Coronary artery (tissue), 2 donors: ENCODE data around the gene TBL1Y.

ENCODE experiments used
- DNase-seq: peaks from one replicate; pipeline ENCODE4 v3.0.0-alpha.2; 2017; ENCODE audit warnings: low spot score
- H3K27ac ChIP-seq, 2 donors: fragments of 200-600 bp; sonication (generic); one replicate each; pipeline ENCODE4 v1.5.1; 2016 to 2019
- H3K4me3 ChIP-seq: fragments of 200-600 bp; sonication (generic); 2 replicates; pipeline ENCODE4 v1.5.1; 2016; ENCODE audit warnings: mild to moderate bottlenecking, moderate library complexity
- TF ChIP-seq, protein P1 (sequence below): fragments of 200-600 bp; sonication (generic); IDR thresholded peaks from one replicate; pipeline ENCODE4 v1.5.1; 2019; ENCODE audit warnings: antibody characterized with exemption

The TBL1Y gene

DNA sequence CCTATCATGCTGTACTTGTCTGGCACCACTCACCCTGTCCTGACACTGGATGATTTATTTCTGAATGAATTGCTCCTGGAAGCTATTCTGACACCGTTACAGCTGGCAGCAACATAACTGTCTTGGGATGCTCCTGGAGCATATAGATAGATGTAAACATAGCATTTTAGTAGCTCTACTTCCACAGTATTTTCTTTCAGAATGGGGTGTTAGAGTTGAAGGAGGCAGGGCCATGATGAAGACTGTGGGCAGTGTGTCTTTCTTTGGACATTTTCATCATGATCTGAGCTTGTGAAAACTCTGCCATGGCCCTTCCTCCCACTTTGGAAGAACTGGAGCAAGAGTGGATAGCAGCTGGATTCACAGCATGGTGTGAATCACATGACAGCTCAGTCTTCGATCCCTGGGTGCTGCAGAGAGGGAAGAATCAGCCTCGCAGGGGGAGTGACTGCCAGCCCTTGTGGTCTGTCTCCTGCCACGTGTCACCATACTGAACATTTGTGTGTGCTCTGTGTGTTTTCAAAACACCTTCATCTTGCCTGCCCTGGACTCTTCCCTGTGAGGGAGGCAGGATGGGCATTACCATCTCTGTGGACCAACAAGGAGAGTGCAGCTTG lies 61.9 kb downstream of the TBL1Y start:
- TF ChIP-seq, protein P1, sequence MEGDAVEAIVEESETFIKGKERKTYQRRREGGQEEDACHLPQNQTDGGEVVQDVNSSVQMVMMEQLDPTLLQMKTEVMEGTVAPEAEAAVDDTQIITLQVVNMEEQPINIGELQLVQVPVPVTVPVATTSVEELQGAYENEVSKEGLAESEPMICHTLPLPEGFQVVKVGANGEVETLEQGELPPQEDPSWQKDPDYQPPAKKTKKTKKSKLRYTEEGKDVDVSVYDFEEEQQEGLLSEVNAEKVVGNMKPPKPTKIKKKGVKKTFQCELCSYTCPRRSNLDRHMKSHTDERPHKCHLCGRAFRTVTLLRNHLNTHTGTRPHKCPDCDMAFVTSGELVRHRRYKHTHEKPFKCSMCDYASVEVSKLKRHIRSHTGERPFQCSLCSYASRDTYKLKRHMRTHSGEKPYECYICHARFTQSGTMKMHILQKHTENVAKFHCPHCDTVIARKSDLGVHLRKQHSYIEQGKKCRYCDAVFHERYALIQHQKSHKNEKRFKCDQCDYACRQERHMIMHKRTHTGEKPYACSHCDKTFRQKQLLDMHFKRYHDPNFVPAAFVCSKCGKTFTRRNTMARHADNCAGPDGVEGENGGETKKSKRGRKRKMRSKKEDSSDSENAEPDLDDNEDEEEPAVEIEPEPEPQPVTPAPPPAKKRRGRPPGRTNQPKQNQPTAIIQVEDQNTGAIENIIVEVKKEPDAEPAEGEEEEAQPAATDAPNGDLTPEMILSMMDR: no peak
- no peak for DNase-seq
- Histone ChIP-seq H3K4me3 (no peak overlapping the region), H3K27ac (no peak overlapping the region)

DNA sequence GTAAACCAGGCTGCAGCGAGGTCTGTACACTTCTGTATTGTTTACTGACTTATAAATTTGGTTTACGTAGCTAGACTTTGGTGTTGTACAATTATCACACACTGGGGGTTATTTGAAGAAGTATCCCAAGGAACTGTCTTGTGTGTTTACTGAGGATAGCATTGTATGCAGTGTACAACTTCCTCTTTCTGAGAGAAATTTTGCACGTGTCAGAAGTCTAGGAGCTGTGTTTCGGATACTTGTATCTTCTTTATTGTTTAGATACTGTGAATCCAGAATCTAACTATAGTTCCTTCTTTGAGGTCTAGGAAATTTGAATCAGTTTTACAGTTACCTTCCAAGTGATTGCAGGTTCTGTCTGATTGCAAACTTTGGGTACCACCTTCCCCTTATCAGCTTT lies 64.5 kb downstream of the TBL1Y start:
- Histone ChIP-seq H3K4me3 (no peak overlapping the region), H3K27ac (no peak overlapping the region)
- no peak for DNase-seq
- TF ChIP-seq, protein P1: no peak

DNA sequence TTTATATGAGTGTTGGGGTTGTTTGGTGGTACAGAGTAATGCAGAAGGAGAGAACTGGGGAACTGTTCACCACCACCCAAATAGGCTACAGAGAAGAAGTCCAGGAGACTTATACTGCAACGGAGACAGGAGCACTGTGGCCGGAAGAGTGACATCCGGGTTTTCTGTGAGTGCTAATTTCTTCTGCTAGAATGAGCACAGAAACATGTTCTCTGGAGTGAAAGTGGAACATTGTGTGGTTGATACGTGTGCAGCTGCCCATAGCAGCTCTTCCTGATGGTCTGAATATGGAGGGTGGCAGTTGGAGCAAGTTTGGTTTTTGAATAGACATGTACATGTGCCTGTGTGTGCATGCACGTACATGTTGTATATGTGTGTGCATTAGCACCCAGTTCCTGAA lies 67.3 kb downstream of the TBL1Y start:
- DNase-seq: no peak

DNA sequence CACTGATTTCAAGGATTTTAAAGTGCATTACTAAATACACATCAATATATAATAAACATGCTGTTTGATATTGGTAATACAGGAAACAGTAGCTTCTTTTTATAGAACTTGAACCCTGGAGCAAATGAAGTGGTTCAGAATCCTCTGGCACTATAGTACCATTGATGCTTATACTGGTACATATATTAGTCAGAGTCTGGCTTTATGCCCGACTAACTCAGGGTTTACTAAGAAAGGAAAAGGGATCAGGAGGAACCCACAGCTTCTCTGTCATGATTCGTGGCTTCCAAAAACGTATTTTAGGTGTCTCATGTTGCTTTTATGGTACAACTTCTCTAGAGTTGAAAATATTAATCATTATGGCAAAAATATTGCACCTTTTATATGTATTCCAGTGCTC lies 72.7 kb downstream of the TBL1Y start:
- TF ChIP-seq, protein P1: no peak
- no peak overlapping the region for H3K4me3 ChIP-seq
- DNase-seq: no peak
- no peak overlapping the region for H3K27ac ChIP-seq

More for the DNA sequence above, 67.3 kb downstream of the TBL1Y start:
- no peak overlapping the region for H3K27ac ChIP-seq
- TF ChIP-seq, protein P1: no peak
- no peak overlapping the region for H3K4me3 ChIP-seq

DNA sequence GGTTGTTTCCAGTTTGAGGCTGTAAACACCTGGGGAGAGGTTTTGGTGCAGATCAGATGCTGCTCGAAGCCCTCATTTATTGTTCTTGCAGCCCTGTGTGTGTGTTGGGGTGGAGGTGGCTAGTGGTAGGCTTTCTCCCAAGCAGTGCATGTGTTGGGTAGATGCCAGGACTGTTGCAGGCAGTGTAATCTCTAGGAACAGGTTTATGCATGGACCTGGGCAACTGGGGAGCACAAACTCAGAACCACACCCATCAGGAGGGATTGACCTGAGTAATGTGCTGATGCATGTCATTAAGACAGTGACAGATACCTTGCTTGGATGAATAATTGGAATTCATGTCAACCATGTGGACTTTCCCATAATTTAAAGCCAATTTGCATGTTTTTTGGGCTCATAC lies 77.3 kb downstream of the TBL1Y start:
- Histone ChIP-seq H3K4me3 (no peak overlapping the region), H3K27ac (no peak overlapping the region)
- no peak for DNase-seq
- TF ChIP-seq, protein P1: no peak

DNA sequence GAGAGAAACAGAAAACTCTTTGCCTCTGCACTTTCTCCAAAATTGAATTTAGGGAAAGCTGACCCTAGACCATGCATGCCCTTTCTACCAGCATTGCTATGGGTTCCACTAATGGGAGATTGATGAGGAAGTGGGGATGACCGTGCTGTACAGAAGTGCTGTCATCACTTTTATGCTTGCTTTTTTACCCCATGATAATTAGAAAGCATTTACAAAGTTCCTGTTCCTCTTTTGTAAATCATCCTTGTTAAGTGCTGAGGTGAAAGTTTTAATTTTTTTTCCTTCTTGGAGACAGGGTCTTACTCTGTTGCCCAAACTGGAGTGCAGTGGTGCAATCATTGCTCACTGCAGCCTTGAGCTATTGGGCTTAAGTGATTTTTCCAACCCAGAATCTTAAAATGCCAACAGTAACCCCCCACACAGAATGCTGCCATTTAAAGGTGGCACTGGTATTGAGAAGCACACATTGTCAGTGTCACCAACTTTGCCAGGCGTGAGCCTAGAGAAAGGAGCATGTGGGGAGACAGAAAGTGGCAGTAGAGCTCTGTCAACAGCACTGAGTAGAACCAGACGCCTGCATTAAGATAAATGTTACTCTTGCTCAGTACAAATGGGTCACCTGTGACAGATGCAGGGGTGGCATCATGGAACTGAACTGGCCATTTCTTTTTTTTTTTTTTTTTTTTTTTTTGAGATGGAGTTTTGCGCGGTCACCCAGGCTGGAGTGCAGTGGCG lies 79.6 kb downstream of the TBL1Y start:
- no peak overlapping the region for H3K27ac ChIP-seq
- no peak overlapping the region for H3K4me3 ChIP-seq
- no peak for DNase-seq
- TF ChIP-seq, protein P1: no peak

DNA sequence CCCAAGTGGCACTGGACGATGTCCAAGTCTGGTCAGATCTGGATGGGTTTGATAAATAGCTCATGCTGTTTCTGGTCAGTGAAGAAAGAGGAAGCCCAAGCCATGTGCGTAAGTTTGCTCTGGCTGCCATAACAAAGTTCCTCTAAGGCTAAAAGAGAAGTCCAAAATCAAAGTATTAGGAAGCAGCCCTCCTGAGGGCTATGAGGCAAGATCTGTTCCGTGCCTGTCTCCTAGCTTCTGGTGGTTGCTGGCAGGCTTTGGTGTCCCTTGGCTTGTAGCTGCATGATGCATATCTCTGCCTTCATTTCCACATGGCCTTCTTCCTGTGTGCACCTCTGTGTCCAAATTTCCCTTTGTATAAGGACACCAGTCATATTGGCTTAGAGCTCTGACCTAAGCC lies 81.5 kb downstream of the TBL1Y start:
- Histone ChIP-seq H3K4me3 (no peak overlapping the region), H3K27ac (no peak overlapping the region)
- TF ChIP-seq, protein P1: no peak
- no peak for DNase-seq
